NT2/D1 (cell line): ENCODE data around the gene LPCAT3.

Experiments
- DNase-seq: peaks from one replicate; pipeline ENCODE4 v3.0.0-alpha.2; 2011; ENCODE audit warnings: low read depth, low spot score
- H3K27me3 ChIP-seq: 2 replicates; pipeline ENCODE4 v1.6.0; 2011; ENCODE audit warnings: mild to moderate bottlenecking; ENCODE audit not compliant: insufficient read length, insufficient read depth
- H3K36me3 ChIP-seq: 2 replicates; pipeline ENCODE4 v1.6.1; 2011; ENCODE audit warnings: mild to moderate bottlenecking, low read length, mixed read lengths; ENCODE audit not compliant: insufficient read depth, insufficient read length
- H3K4me1 ChIP-seq: 2 replicates; pipeline ENCODE4 v1.5.1; 2011; ENCODE audit not compliant: insufficient read depth, insufficient read length
- H3K4me3 ChIP-seq: 2 replicates; pipeline ENCODE4 v1.5.1; 2011; ENCODE audit warnings: low read depth; ENCODE audit not compliant: insufficient read length
- H3K9ac ChIP-seq: 2 replicates; pipeline ENCODE4 v1.6.0; 2011; ENCODE audit warnings: low read depth; ENCODE audit not compliant: insufficient read length
- H3K9me3 ChIP-seq: 2 replicates; pipeline ENCODE4 v1.5.1; 2011; ENCODE audit warnings: mild to moderate bottlenecking, low read length; ENCODE audit not compliant: insufficient read depth
- SUZ12 ChIP-seq: IDR thresholded peaks from 2 replicates; pipeline ENCODE4 v1.6.1; 2011; ENCODE audit not compliant: insufficient read length, insufficient read depth; ENCODE audit errors: extremely low read depth
- YY1 ChIP-seq: IDR thresholded peaks from 2 replicates; pipeline ENCODE4 v1.6.1; 2011; ENCODE audit not compliant: insufficient read length, insufficient read depth
- ZNF274 ChIP-seq: IDR thresholded peaks from 2 replicates; pipeline ENCODE4 v1.6.1; 2011; ENCODE audit warnings: mild to moderate bottlenecking, low read depth, low read length

LPCAT3 gene, protein sequence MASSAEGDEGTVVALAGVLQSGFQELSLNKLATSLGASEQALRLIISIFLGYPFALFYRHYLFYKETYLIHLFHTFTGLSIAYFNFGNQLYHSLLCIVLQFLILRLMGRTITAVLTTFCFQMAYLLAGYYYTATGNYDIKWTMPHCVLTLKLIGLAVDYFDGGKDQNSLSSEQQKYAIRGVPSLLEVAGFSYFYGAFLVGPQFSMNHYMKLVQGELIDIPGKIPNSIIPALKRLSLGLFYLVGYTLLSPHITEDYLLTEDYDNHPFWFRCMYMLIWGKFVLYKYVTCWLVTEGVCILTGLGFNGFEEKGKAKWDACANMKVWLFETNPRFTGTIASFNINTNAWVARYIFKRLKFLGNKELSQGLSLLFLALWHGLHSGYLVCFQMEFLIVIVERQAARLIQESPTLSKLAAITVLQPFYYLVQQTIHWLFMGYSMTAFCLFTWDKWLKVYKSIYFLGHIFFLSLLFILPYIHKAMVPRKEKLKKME

DNA sequence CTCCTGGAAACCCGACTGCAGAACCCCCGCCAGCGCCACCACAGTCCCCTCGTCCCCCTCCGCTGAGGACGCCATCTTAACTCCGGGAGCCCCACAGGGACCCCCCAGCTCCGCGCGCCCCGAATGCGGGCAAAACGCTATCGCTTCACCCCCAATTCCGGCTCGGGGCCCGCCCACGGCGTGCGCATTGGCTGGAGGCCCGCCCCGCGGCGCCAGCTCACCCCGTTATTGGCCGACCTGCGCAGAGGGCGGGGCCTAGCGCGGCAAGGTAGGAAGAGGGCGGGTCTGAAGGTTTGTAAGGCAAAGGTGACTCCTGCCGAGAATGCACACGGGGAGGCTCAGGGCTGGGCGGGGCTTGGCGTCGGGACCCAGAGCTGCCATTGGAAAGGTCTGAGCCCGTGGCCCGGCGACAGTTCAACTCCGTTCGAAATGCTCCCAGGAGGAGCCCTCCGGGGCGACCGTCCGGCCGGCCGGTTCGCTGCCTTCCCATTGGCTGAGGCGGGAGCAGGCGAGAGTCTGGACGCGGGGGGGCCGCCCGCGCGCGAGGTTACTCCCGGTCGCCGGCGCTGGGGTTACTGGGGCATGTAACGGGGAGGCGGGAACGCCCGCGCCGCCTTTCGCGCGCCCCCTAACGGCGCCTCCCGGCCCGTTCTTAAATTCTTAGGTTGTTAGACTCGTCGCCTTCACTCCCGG is at the start of gene LPCAT3:
Gene LPCAT3 (minus strand): TSS at position 127 of the 693 bp plus-strand sequence. CDS start 52 bp downstream, at position 75.
- no peaks in the 10 kb centered on the region for H3K27me3 ChIP-seq
- peak within 1 kb of the TSS; percentile 94 for H3K4me3 ChIP-seq
- H3K9me3 ChIP-seq, result no peaks in the 10 kb centered on the region
- peak; percentile 100 for DNase-seq
- H3K4me1 ChIP-seq, result peaks cover 8% of the 10 kb centered on the region
- H3K36me3 ChIP-seq, result peaks cover 14% of the 10 kb centered on the region
- peak within 1 kb of the TSS; percentile 91 for H3K9ac ChIP-seq
- TF ChIP-seq YY1 (peak; percentile 42), SUZ12 (no peak)

GRCh38 chr12:7067096-7067495 is 48.8 kb upstream of the LPCAT3 start:
- DNase-seq, result no peak
- no peaks in the 10 kb centered on the region for H3K9me3 ChIP-seq
- H3K27me3 ChIP-seq, result no peaks in the 10 kb centered on the region
- H3K36me3 ChIP-seq, result no peaks in the 10 kb centered on the region
- no peaks in the 10 kb centered on the region for H3K4me1 ChIP-seq
- no peak overlapping the region for H3K9ac ChIP-seq
- no peak for TF ChIP-seq ZNF274
- no peak for TF ChIP-seq YY1
- no peak for TF ChIP-seq SUZ12
- no peak overlapping the region for H3K4me3 ChIP-seq

GRCh38 chr12:7066596-7066995 is 48.3 kb upstream of the LPCAT3 start:
- Histone ChIP-seq H3K9me3 (no peaks in the 10 kb centered on the region), H3K4me3 (no peak overlapping the region), H3K36me3 (no peaks in the 10 kb centered on the region), H3K4me1 (no peaks in the 10 kb centered on the region), H3K9ac (no peak overlapping the region), H3K27me3 (no peaks in the 10 kb centered on the region)
- DNase-seq, result no peak
- no peak for TF ChIP-seq ZNF274
- TF ChIP-seq YY1, result no peak
- no peak for TF ChIP-seq SUZ12

DNA sequence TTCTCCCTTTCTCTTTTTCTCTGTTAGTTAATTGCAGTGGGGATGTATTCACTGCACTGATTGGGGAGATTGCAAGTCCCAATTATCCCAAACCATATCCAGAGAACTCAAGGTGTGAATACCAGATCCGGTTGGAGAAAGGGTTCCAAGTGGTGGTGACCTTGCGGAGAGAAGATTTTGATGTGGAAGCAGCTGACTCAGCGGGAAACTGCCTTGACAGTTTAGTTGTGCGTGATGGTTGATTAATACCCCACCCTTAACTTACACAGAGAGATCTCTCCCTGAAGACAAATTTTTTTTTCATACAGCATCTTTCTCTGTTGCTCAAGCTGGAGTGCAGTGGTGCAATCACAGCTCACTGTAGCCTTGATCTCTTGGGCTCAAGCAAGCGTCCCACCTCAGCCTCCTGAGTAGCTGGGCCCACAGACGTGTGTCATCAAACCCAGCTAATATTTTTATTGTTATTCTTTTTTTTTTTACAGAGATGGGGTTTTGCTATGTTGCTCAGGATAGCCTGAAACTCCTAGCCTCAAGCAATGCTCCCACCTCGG is 46.9 kb upstream of the LPCAT3 start:
- Histone ChIP-seq H3K9me3 (no peaks in the 10 kb centered on the region), H3K4me1 (peaks cover 8% of the 10 kb centered on the region), H3K27me3 (no peaks in the 10 kb centered on the region), H3K36me3 (no peaks in the 10 kb centered on the region), H3K9ac (no peak overlapping the region), H3K4me3 (no peak overlapping the region)
- TF ChIP-seq ZNF274 (no peak), YY1 (no peak), SUZ12 (no peak)
- DNase-seq, result no peak

DNA sequence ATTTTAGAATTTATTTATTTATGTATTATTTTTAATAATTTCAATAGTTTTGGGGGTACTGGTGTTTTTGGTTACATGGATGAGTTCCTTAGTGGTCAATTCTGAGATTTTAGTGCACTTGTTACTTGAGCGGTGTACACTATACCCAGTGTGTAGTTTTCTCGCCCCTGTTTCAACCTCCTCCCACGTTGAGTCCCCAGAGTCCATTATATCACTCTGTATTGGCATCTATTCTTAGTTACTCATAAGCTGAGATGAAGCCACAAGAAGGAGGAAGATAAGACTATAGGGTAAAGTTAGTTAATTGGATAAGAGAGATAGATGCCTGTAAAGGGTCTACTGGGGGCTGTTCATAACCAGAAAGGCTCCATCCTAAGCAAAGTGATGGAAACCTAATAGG is 46.2 kb upstream of the LPCAT3 start:
- Histone ChIP-seq H3K9me3 (no peaks in the 10 kb centered on the region), H3K36me3 (no peaks in the 10 kb centered on the region), H3K9ac (no peak overlapping the region), H3K4me1 (peaks cover 8% of the 10 kb centered on the region), H3K27me3 (no peaks in the 10 kb centered on the region), H3K4me3 (no peak overlapping the region)
- no peak for DNase-seq
- no peak for TF ChIP-seq ZNF274
- no peak for TF ChIP-seq YY1
- no peak for TF ChIP-seq SUZ12

- no peak for TF ChIP-seq SUZ12
- TF ChIP-seq ZNF274, result no peak
- TF ChIP-seq YY1, result no peak
- Histone ChIP-seq H3K36me3 (no peaks in the 10 kb centered on the region), H3K27me3 (no peaks in the 10 kb centered on the region), H3K4me3 (no peak overlapping the region), H3K4me1 (peaks cover 8% of the 10 kb centered on the region), H3K9me3 (no peaks in the 10 kb centered on the region), H3K9ac (no peak overlapping the region)
- DNase-seq, result no peak
Observed at GRCh38 chr12:7061596-7061995, 43.3 kb upstream of the LPCAT3 start.

GRCh38 chr12:7061138-7061537 is 42.9 kb upstream of the LPCAT3 start:
- Histone ChIP-seq H3K4me3 (no peak overlapping the region), H3K9me3 (no peaks in the 10 kb centered on the region), H3K9ac (no peak overlapping the region), H3K27me3 (no peaks in the 10 kb centered on the region), H3K36me3 (no peaks in the 10 kb centered on the region), H3K4me1 (peaks cover 8% of the 10 kb centered on the region)
- TF ChIP-seq ZNF274 (no peak), SUZ12 (no peak), YY1 (no peak)
- DNase-seq, result no peak
